Measurements from ENCODE around the gene PVR.
"Not testable (repeated sequence)": the region's sequence is repeated elsewhere in the genome, so short reads cannot be mapped to it uniquely, and the experiment has no call there.

Gene PVR

GRCh38 chr19:44624840-44625354 is 18.8 kb upstream of the PVR start:
- Histone ChIP-seq H3K79me2 (ENCODE audit: insufficient read depth, low read length) (no peaks in the 10 kb centered on the region), H2AFZ (ENCODE audit: low read depth, low read length) (no peak overlapping the region), H3K4me1 (ENCODE audit: insufficient read depth, low read length) (no peaks in the 10 kb centered on the region)

GRCh38 chr19:44625637-44626036 is 18.1 kb upstream of the PVR start:
- H3K27ac ChIP-seq (ENCODE audit: low read length); DNase-seq; H2AFZ ChIP-seq (ENCODE audit: low read depth, low read length); H3K4me2 ChIP-seq (ENCODE audit: insufficient read depth, low read length); H3K27me3 ChIP-seq (ENCODE audit: insufficient read depth, low read length, poor library complexity); H3K9ac ChIP-seq (ENCODE audit: low read depth, low read length); ATAC-seq (ENCODE audit: insufficient read depth, low read depth); H3K36me3 ChIP-seq (ENCODE audit: insufficient read depth, low read length); H3K79me2 ChIP-seq (ENCODE audit: insufficient read depth, low read length); H3K4me1 ChIP-seq (ENCODE audit: insufficient read depth, low read length); H3K9me3 ChIP-seq (ENCODE audit: insufficient read depth, low read length, severe bottlenecking); H3K4me3 ChIP-seq (ENCODE audit: low read depth in 1 of 2, low read length in 2 of 2); H4K20me1 ChIP-seq (ENCODE audit: insufficient read depth, low read length): not testable (repeated sequence)

More at GRCh38 chr19:44624840-44625354, 18.8 kb upstream of the PVR start:
- no peaks in the 10 kb centered on the region for H3K27me3 ChIP-seq (ENCODE audit: insufficient read depth, low read length, poor library complexity)
- H3K36me3 ChIP-seq (ENCODE audit: insufficient read depth, low read length) = no peaks in the 10 kb centered on the region
- no peak overlapping the region for H3K9ac ChIP-seq (ENCODE audit: low read depth, low read length)
- H3K4me2 ChIP-seq (ENCODE audit: insufficient read depth, low read length) = no peak overlapping the region
- H3K9me3 ChIP-seq (ENCODE audit: insufficient read depth, low read length, severe bottlenecking) = no peaks in the 10 kb centered on the region
- H3K27ac ChIP-seq (ENCODE audit: low read length) = no peak overlapping the region
- TF ChIP-seq EZH2 (IDR thresholded peaks at IDR 0.05; ENCODE audit: borderline replicate concordance, low read depth, low read length, severe bottlenecking) = no peak
- TF ChIP-seq, protein P1, sequence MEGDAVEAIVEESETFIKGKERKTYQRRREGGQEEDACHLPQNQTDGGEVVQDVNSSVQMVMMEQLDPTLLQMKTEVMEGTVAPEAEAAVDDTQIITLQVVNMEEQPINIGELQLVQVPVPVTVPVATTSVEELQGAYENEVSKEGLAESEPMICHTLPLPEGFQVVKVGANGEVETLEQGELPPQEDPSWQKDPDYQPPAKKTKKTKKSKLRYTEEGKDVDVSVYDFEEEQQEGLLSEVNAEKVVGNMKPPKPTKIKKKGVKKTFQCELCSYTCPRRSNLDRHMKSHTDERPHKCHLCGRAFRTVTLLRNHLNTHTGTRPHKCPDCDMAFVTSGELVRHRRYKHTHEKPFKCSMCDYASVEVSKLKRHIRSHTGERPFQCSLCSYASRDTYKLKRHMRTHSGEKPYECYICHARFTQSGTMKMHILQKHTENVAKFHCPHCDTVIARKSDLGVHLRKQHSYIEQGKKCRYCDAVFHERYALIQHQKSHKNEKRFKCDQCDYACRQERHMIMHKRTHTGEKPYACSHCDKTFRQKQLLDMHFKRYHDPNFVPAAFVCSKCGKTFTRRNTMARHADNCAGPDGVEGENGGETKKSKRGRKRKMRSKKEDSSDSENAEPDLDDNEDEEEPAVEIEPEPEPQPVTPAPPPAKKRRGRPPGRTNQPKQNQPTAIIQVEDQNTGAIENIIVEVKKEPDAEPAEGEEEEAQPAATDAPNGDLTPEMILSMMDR (IDR thresholded peaks at IDR 0.05; ENCODE audit: borderline replicate concordance, extremely low read depth, low read length, poor library complexity, severe bottlenecking) = no peak
- no peaks in the 10 kb centered on the region for H4K20me1 ChIP-seq (ENCODE audit: insufficient read depth, low read length)
- ATAC-seq (ENCODE audit: insufficient read depth, low read depth) (no peak), DNase-seq (no peak)
- no peak overlapping the region for H3K4me3 ChIP-seq (ENCODE audit: low read depth in 1 of 2, low read length in 2 of 2)

DNA sequence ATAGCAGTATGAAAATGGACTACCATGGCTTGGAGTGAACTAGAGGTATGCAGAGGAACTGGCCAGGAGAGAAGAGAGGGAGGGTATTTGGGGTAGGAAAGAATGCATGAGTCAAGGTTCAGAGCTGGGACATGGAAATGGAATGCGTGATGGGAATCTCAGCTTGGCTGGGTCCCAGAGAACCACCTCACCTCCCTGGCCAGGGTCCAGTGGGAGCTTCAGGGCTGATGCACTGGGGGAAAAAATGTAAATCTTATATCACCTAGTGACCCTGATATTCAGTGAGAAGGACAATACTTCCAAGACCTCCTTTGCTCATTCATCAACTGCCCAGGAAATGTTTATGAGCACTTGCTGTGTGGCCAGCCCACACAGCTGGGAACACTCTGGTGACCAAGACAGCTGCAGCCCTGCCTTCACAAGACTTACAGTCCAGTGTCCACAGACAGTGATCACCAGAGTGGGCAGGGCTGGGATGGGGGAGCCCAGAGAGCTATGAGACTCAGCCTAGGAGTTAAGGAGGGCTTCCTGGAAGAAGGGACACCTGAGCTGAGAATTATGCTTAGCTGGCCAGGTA is 17.6 kb upstream of the PVR start:
- no peaks in the 10 kb centered on the region for H3K79me2 ChIP-seq (ENCODE audit: insufficient read depth, low read length)
- no peak overlapping the region for H2AFZ ChIP-seq (ENCODE audit: low read depth, low read length)
- H3K27me3 ChIP-seq (ENCODE audit: insufficient read depth, low read length, poor library complexity) = no peaks in the 10 kb centered on the region
- DNase-seq (no peak), ATAC-seq (ENCODE audit: insufficient read depth, low read depth) (no peak)
- no peaks in the 10 kb centered on the region for H4K20me1 ChIP-seq (ENCODE audit: insufficient read depth, low read length)
- no peaks in the 10 kb centered on the region for H3K36me3 ChIP-seq (ENCODE audit: insufficient read depth, low read length)
- H3K4me2 ChIP-seq (ENCODE audit: insufficient read depth, low read length) = no peak overlapping the region
- H3K9ac ChIP-seq (ENCODE audit: low read depth, low read length) = no peak overlapping the region
- no peak overlapping the region for H3K4me3 ChIP-seq (ENCODE audit: low read depth in 1 of 2, low read length in 2 of 2)
- H3K4me1 ChIP-seq (ENCODE audit: insufficient read depth, low read length) = no peaks in the 10 kb centered on the region
- no peak for TF ChIP-seq EZH2 (IDR thresholded peaks at IDR 0.05; ENCODE audit: borderline replicate concordance, low read depth, low read length, severe bottlenecking)
- TF ChIP-seq, protein P1 (IDR thresholded peaks at IDR 0.05; ENCODE audit: borderline replicate concordance, extremely low read depth, low read length, poor library complexity, severe bottlenecking) = no peak
- H3K9me3 ChIP-seq (ENCODE audit: insufficient read depth, low read length, severe bottlenecking) = no peaks in the 10 kb centered on the region
- no peak overlapping the region for H3K27ac ChIP-seq (ENCODE audit: low read length)

DNA sequence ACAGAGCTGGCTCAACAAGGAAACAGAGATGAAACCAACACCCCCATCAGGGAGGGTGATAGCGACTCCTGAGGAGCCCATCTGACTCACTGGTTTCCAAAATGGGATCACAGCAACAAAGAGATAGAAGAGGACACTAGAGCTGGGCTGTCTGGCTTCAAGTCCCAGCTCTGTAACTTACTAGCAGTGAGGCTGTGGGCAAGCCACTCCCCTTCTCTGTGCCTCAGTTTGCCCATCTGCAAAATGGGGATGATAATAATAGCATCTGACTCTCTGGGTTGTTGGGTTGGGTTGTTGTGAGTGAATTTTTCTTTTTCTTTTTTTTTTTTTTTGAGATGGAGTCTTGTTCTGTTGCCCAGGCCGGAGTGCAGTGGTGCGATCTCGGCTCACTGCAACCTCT is 16.1 kb upstream of the PVR start:
- no peak for DNase-seq
- H3K27ac ChIP-seq (ENCODE audit: low read length) = no peak overlapping the region
- H3K4me2 ChIP-seq (ENCODE audit: insufficient read depth, low read length) = no peak overlapping the region
- no peaks in the 10 kb centered on the region for H3K4me1 ChIP-seq (ENCODE audit: insufficient read depth, low read length)
- no peaks in the 10 kb centered on the region for H3K27me3 ChIP-seq (ENCODE audit: insufficient read depth, low read length, poor library complexity)
- H3K9ac ChIP-seq (ENCODE audit: low read depth, low read length) = no peak overlapping the region
- H3K4me3 ChIP-seq (ENCODE audit: low read depth in 1 of 2, low read length in 2 of 2) = no peak overlapping the region
- H4K20me1 ChIP-seq (ENCODE audit: insufficient read depth, low read length) = no peaks in the 10 kb centered on the region
- no peaks in the 10 kb centered on the region for H3K9me3 ChIP-seq (ENCODE audit: insufficient read depth, low read length, severe bottlenecking)
- TF ChIP-seq EZH2 (IDR thresholded peaks at IDR 0.05; ENCODE audit: borderline replicate concordance, low read depth, low read length, severe bottlenecking) = no peak
- TF ChIP-seq, protein P1 (IDR thresholded peaks at IDR 0.05; ENCODE audit: borderline replicate concordance, extremely low read depth, low read length, poor library complexity, severe bottlenecking) = no peak
- H3K79me2 ChIP-seq (ENCODE audit: insufficient read depth, low read length) = no peaks in the 10 kb centered on the region
- H2AFZ ChIP-seq (ENCODE audit: low read depth, low read length) = no peak overlapping the region
- H3K36me3 ChIP-seq (ENCODE audit: insufficient read depth, low read length) = no peaks in the 10 kb centered on the region
- ATAC-seq (ENCODE audit: insufficient read depth, low read depth) = no peak

All from DND-41 (cell line).